ENCODE data around the gene CDH10.

Gene CDH10

DNA sequence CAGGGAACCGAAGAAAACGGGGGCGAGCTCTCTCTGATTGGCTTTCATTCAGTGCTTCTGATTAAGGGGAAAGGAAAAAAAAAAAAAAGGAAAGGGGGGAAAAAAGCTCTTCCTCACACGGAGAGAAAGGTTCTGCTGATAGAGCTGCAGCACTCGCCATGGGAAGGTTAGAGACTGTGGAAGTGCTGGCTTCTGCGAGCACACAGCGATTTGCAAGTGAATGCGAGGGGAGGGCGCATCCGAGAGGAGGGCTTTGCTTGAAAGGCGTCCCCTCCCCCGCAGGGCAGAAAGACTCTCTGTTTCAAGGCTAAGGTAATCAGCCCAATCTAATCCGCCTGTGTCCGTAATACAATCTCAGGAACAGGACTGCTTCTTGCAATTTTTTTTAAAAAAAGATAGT, at the start of gene CDH10:
TSS of gene CDH10 (minus strand) at position 218 of the 400 bp plus-strand sequence. CDS start 51,488 bp downstream, outside the sequence.
- H3K4me3 ChIP-seq (ENCODE audit: low read depth, low read length) = peak within 1 kb of the TSS; percentile 25

DNA sequence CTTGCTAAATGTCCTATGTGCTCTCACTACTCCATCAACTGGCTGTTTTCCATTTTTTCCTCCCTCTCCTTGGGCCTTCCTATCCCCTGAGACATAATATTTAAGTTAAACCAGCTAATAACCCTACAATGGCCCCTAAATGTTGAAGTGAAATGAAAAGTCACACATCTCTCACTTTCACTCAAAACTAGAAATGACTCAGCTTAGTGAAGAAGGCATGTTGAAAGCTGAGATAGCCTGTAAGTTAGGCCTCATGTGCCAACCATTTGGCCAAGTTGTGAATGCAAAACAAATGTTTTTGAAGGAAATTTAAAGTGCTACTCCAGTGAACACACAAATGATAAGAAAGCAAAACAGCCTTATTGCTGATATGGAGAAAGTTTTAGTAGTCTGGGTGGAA, 48.8 kb upstream of the CDH10 start:
- no peak overlapping the region for H3K4me3 ChIP-seq (ENCODE audit: low read depth, low read length)

DNA sequence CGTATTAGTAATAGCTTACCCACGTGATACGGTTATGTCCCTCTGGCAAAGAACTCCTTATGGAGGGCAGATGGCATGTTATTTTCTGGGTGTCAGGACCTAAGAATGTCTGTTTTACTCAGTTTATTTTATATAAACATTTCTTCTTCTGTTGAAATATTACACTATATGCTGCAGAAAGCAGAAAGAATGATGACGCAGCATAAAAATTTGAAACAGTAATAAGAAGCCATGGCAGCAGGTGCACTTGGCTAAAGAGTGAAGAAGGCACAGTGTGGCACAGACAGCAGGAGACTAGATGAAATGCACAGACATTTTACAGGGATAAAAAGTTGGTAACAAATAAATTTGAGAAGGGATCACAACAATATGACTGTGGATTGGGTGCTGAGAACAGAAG, 46.3 kb upstream of the CDH10 start:
- H3K4me3 ChIP-seq (ENCODE audit: low read depth, low read length) = no peak overlapping the region

DNA sequence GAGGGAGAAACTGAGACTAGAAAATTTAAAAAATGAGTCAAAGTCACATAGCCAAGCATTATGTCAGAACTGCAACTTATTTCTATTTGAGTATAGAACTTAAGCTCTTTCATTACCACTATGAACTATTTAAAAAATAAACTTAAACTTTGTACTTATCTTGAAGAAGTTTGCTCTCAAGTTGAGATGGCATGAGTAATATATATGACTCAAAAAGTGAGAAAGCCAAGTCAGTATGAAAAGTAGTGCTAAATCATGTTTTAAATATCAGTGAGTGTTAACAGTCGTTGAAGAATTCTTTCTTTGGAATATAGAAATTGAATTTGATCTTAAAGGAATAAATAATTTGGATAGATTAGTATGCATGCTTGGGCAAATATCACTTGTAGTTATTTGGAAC, 36.3 kb upstream of the CDH10 start:
- H3K4me3 ChIP-seq (ENCODE audit: low read depth, low read length) = no peak overlapping the region

DNA sequence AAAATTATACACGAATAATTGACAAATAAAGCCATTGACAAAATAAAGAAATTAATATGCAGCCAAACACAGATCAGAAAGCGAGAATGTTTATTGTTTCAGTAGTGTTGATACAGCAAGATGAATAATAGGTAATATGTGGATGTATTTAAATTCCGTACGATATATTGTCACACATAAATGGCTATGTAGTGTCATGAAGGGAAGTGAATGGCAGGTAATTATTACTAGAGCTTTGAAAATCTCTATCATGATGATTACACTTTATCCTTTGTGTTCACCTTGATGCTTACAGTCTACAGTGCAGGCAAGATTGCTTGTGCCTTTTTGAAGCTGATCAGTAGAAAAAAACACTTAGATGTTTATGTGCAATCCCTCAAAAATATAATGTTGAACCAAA, 23.3 kb upstream of the CDH10 start:
- no peak overlapping the region for H3K4me3 ChIP-seq (ENCODE audit: low read depth, low read length)

DNA sequence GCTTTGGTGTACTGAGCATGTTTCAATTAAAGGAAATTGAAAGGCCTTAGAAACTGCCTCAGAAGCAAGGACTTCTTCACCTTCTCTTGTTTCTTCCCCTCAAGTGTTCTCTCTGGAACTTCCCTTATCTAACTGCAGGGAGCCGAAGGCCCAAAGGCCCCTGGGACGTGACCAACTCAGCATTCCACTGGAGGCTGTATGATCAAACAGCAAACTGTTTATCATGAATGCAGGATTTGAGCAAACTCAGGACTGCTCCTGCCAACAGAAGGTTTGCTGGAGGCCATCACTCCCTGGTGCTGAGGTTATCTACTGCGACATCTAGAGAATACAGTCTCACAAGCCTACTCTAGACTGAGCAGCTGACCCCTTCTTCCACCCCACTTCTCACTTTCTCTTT, 4.8 kb upstream of the CDH10 start:
- H3K4me3 ChIP-seq (ENCODE audit: low read depth, low read length) = no peak overlapping the region

DNA sequence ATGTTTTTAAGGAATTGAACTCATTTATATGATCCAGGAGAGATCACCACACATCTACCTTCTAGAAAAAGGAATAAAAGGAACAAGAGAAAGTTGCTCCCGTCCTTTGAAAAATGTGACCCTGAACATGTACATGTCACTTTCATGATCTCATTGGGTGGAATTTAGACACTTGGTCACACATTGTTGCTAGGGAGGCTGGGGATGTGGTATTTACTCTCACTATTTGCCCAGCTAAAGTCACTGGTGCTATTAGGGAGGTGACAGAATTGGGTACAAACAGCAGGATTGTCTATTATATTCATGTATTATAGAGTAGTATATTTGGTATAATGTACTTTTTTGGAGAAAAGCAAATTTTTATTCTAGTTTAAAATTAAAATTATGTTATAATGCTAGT, 2.1 kb upstream of the CDH10 start:
- no peak overlapping the region for H3K4me3 ChIP-seq (ENCODE audit: low read depth, low read length)

DNA sequence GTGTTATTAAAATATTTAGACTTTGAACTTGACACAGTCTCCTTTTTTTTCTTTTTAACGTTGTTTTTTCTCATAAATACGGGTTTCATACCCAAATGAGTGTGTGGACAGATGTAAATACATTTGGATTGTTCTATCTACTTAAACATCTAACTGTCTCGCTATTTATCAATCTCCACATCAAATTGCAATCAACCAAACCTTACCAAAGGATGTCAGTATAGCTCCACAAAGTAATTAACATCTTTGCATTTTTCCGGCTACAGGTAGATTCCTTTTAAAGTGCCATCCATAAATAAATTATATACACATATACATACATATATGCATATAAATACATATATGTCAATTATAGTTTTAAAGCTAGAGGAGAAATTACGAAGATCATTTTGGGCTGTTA, 705 bp upstream of the CDH10 start:
- no peak overlapping the region for H3K4me3 ChIP-seq (ENCODE audit: low read depth, low read length)

DNA sequence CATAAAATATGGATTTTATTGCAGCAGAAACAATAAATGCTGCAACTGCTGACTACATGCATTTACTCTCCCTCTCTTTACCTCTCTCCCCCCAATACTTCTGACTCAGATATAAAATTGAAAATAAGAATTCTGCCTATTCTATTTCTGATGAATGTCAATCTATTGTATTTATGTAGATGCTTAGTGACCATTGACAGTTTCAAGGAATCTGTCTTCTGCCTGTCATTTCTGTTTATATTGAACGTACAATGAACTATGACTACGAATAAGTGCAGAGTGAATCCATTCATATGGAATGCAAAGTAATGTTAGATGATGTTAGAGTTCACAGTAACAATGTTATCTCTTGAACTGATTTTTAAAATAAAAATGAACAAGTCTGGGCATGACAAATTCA, 898 bp downstream of the CDH10 start:
- H3K4me3 ChIP-seq (ENCODE audit: low read depth, low read length) = no peak overlapping the region

DNA sequence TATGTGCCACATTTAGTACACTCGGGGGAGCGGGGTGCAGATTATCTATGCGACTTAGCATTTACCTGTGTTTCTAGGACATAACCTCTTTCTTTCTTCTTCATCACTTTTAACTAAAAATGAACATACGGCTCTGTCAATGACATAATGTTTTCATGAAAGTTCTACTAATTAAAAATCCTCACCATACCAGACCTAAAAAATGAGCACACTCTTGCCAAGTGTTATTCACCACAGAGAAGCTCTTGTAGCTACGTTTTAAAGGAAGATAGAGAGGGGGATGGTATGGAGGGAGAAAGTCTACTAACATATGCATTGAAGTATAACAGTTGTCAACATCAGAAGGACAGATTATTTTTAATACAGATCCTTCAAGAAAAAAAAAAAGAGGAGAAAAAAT, 1.6 kb downstream of the CDH10 start:
- no peak overlapping the region for H3K4me3 ChIP-seq (ENCODE audit: low read depth, low read length)

DNA sequence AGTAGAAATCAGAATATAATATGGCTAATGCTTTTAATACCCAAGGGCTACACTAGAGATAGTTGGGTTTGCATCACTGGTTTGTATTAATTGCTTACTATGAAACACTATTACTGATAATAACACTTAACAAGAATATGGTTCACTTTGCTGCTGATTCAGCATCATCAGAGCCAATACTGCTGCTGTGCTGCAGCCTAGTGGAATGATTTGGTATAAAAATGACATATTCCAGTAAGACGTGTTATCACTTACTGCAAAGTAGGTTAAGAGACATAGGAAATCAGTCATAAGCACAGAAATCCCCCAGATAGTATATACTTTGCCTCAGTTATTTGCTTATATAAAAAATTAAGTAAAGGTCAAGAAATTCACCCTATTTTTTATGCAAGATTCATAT, 2.8 kb downstream of the CDH10 start:
- no peak overlapping the region for H3K4me3 ChIP-seq (ENCODE audit: low read depth, low read length)

DNA sequence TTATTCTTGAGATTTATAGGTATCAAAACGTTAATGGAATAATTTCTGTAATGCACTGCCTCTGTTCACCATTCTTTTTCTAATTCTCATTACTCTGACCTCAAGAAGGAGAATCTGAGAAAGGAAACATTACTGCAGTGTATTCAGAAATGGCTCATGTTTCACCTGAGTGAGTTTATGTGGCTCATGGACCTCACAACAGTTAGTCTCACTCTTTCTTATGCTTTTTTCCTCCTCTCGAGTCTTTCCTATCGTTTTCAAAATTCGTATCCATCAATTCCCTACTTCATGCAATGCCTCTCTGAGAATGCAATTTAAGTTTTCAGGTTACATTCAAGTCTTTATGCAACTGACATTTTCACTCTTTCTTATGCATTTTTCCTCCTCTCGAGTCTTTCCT, 9.6 kb downstream of the CDH10 start:
- H3K4me3 ChIP-seq (ENCODE audit: low read depth, low read length) = no peak overlapping the region

DNA sequence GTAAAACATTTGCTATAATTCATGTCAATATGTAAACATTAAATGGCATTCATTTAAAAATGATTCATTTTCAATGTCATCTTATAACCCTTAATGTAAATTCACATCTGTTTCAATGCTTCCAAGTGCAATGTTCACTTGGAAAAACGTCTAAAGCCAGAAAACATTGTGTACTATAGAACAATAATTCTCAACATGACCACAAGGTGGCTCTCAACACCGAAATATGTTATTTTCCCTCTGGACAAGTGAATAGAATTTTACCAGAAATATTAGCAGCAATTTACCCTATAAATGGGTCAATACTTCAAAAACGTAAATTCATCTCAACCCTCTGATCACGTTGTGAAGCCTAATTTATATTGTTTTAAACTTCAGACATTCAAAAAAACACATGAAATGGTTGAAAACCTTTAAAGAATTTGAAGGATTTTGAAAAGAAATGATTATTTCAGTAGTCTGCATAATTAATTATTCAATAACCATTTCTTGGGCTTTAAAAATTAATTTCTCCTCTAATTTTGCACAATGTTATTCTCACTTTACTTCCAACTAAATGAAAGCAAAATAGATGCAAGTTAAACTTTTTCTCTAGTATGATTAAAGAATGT, 11.0 kb downstream of the CDH10 start:
- H3K4me3 ChIP-seq (ENCODE audit: low read depth, low read length) = no peak overlapping the region

DNA sequence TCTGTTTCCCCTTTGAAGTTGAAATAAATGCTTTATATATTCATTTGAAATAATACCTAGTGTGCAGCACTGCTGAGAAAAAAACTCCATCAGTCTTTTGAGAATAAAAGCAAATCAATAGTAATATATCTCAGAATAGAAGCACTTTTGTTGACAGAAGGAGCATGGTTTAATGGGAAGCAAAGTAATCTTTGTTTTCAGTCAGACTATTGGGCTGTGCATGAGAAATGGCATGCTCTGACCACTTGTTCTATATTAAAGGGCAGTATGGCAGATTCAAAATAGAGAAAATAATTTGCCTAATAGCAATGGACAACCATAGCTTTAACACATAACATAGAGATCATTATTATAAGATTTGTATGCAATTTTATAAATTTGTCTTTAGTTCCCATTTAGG, 12.4 kb downstream of the CDH10 start:
- H3K4me3 ChIP-seq (ENCODE audit: low read depth, low read length) = no peak overlapping the region

DNA sequence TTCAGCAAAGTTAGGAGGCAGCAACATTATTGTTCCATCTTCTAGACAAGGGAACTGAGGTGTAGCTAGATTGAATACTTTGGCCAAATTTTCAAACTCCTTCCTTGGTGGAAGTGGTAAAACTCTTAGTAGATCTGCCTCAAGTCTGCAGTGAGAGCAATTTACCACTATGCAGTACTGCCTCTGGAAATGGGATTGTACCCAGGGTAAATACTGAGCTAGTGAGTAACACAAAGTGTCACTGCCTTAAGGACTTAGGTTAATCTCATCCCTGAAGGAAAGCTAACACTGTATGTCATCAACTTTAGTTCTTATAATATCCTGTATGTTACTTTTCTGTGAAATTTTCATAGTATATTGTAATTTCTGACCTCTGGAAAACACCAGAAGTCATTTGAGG, 13.9 kb downstream of the CDH10 start:
- no peak overlapping the region for H3K4me3 ChIP-seq (ENCODE audit: low read depth, low read length)

DNA sequence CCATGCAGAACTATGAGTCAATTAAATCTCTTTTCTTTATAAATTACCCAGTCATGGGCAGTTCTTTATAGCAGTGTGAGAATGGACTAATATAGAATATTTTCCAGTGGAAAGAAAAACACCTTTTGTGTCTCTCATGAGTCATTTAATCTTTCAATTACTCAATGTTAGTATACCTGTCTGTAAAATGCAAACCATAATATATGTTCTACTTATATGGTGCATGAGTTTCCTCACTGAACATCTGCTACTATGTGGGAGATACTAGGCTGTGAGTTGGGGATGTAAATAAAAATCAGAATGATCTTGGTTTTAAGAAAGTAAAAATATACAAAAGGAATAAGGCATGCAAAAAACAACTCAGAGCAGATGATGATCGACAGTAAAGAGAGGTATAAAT, 15.0 kb downstream of the CDH10 start:
- no peak overlapping the region for H3K4me3 ChIP-seq (ENCODE audit: low read depth, low read length)

DNA sequence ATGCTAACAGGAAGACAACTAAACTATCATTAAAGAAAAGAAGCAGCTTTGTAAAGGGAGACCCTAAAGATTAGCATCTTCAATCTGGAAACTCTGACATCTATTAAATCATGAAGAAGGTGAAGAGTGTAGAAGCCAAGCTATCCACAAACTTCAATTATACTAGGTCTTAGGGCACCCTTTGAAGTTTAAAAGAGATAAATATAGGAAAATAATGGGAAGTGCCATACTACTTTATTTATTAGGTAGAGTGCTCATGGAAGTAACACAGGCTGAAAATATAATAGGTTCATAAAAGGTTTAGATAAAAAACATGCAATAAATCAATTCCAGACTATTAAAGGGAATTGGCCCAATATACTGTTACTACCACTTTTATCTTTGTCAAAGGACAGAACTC, 19.9 kb downstream of the CDH10 start:
- no peak overlapping the region for H3K4me3 ChIP-seq (ENCODE audit: low read depth, low read length)

DNA sequence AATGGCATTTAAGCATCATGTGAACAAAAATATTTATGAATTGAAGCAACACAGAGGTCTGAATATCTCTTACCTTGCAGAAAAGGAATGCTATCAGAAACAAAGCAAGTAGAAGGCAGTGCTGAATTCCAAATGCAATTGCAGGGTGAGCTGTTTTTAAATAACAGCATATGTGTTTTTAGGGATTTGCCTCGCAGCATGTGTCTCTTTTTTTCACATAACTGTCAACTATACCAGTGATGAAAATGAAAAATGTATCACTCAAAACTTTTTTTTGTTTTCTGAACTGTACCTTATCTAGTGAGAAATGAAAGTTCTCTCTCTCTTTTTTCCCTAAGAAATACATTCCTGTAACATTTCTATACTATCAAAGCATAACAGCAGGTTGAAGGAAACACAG, 21.2 kb downstream of the CDH10 start:
- H3K4me3 ChIP-seq (ENCODE audit: low read depth, low read length) = no peak overlapping the region

DNA sequence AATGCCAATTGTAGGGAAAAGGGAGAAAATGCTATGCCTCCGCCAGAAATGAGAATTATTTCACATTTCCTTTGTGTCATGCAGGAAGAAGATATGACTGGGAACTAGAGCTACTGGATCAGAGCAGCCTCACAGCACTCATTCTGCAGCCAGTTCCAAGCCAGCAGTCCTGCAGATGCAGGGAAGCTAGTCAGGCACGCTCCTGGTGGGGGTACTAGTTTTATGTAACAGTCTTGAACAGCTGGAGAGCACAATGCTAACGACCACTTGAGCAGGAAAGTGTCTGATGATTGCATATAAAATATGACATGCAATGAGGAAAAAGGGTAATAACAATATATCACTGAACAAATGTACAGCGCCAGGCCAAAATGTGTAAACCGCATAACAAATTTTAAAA, 21.7 kb downstream of the CDH10 start:
- no peak overlapping the region for H3K4me3 ChIP-seq (ENCODE audit: low read depth, low read length)

DNA sequence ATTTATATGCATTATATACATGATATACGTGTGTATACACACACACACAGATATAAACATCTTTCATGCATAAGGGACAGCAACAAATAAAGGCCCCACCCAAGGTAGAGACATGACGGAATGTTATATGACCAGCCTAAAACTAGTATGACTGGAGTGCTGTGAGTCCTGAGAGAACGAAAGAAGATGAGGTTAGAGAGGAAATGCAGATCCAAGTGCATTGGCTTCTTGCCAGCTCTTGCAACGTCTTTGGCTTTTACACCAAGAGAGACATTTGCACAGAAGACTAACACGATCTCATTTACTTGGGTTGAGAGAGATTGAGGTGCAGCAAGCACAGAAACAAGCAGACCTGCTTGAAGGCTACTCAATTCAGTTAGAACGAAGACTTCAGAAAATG, 23.0 kb downstream of the CDH10 start:
- no peak overlapping the region for H3K4me3 ChIP-seq (ENCODE audit: low read depth, low read length)

DNA sequence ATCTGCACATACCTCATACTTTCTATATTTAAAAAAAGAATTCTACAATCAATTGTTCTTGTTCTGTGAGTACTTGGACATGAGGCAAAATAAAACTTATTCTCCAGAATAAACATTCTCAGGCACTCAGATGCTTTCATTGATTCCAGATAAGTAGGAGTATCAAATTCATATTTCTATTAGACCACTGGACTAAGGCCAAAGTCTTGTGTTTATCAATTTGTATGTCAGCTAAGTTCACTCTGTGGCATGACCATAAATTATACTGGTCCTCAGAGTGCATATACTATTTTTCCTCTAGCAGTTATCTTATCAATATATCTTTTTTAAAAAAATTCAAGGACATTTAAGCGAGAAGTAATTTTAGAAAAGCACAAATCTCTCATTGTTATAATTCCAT, 28.2 kb downstream of the CDH10 start:
- H3K4me3 ChIP-seq (ENCODE audit: low read depth, low read length) = no peak overlapping the region

DNA sequence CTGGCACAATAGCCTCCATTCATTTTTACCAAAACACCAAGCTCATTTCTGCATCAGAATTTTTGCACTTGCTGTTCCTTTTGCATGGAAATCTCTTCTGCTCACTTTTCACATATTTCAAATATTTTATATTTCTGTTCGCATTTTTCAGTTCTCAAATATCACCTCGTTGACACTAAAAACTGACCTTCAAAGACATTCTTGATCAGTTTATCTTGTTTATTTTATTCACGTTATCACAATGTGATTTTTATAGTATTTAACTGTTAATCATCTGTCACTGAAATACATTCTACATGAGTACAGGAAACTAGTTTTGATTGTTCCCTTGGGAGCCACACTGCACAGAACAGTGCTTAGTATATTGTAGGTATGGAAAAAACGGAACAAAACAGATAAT, 29.6 kb downstream of the CDH10 start:
- H3K4me3 ChIP-seq (ENCODE audit: low read depth, low read length) = no peak overlapping the region

DNA sequence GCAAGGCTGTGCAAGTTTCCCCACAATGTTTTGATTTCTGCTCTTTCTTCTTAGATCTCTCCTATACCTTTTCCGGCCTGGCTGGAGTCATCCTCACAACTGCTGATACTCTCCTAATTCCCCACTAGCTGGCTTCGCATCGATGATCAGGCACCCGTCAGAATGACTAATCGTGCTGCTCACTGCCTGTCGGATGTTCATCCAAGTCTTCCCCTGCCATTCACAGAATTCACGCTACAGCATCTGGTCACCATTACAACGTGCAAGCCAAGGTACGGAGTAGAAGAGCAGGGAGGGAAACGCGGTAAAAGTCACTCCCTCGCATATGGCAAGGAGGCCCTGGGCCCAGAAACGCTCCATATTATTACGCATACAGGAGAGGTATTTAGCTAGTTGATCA, 35.1 kb downstream of the CDH10 start:
- no peak overlapping the region for H3K4me3 ChIP-seq (ENCODE audit: low read depth, low read length)

DNA sequence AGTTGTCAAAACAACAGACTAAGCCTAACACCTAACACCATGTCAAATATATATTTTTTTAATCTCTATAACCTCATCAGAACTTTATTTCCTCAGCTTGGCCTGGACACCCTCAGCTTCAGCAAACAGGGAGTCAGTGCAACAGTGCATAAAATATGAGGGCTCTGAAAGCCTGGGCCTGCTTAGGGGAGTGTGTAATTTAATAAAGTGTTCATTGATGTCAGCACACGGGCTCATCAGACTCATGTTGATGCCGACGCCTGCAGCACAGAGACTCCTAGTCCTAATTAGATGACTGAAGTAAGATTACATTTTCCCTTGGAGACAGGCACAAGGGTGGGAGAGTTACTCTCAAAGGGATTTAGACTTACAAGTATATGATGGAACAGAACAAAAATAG, 37.8 kb downstream of the CDH10 start:
- no peak overlapping the region for H3K4me3 ChIP-seq (ENCODE audit: low read depth, low read length)
